ENCODE data around the gene OOSP3.
"Not testable (repeated sequence)": the region's sequence is repeated elsewhere in the genome, so short reads cannot be mapped to it uniquely, and the experiment has no call there.

OOSP3 gene

DNA sequence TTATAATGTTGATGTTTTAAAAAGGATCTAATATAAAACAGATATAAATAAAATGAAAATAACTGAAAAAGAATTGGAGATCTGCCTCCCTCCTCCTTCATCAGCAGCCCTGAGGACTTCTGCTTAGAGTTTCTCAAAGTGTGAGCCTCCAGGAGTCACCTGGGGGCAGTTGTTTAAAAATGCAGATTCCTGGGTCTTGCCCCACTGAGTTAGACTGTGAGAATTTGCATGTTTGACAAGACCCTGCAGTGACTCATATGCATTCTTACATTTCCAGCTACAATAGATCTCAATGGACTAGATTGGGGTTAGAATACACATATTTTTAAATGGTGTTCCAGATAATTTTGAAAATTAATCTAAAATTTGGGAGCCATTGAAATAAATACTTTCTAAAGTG, 798 bp upstream of the OOSP3 start:
- no peak for DNase-seq

- no peak for DNase-seq
Observed at GRCh38 chr11:59879567-59879966, 985 bp downstream of the OOSP3 start.

DNA sequence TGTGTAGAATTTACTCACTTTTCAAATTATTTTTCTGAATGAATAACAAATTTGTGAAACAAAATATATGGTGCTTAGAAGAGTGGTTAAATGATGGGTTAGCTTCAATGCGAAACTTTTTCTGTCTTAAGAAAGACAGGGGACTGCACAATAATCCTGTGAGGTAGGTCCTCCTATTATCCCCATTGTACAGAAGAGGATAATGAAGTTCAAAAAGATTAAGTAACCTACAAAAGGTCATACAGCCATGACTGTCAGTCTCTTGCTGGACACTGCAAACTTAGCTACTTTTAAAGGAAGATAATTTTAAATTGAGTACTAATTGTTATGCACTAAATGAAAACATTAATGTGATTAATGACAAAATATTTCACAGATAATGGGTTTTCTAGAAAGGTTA, 5.0 kb downstream of the OOSP3 start:
- DNase-seq: no peak

- not testable (repeated sequence) for DNase-seq
Observed at GRCh38 chr11:59887156-59887555, 8.6 kb downstream of the OOSP3 start.

DNA sequence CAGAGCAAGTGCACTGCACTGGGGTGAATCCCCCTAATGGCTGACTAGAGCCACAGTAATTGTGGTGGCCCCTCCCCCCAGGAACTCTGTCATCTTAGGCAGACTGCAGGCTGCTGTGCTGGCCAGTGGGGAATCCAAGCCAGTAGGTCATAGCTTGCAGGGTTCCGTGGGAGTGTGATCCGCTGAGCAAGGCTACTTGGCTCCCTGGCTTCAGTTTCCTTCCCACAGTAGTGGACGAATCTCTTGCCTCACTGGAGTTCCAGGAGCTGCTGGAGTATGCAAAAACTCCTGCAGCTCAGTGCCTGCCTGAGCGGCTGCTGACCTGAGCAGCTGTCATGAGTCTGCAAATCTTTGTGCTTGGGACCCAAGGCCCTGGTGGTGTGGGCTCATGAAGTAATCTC, 13.2 kb downstream of the OOSP3 start:
- no peak for DNase-seq

- DNase-seq: no peak
Observed at GRCh38 chr11:59894616-59895015, 16.0 kb downstream of the OOSP3 start.

- no peak for DNase-seq
Observed at GRCh38 chr11:59898046-59898445, 19.5 kb downstream of the OOSP3 start.

GRCh38 chr11:59898650-59899049, 20.1 kb downstream of the OOSP3 start:
- no peak for DNase-seq

DNA sequence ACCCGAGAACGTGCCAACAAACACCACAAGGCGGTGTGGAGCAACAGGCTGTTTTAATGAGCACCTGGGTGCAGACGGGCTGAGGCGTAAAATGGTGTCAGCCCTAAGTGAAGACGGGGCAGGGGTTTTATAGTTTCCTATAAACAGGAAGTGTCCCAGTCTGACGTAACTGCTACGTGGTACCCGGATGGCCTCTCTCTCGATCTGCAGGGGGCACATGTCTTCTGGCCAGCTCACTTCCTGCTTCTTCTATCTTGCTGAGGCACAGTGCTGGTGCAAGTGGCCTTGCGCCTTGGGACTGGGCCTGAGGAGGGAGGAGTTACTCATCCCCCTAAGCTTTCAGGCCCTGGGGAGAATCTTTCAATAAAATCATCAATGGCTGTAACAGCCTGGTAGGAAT, 20.9 kb downstream of the OOSP3 start:
- no peak for DNase-seq

DNA sequence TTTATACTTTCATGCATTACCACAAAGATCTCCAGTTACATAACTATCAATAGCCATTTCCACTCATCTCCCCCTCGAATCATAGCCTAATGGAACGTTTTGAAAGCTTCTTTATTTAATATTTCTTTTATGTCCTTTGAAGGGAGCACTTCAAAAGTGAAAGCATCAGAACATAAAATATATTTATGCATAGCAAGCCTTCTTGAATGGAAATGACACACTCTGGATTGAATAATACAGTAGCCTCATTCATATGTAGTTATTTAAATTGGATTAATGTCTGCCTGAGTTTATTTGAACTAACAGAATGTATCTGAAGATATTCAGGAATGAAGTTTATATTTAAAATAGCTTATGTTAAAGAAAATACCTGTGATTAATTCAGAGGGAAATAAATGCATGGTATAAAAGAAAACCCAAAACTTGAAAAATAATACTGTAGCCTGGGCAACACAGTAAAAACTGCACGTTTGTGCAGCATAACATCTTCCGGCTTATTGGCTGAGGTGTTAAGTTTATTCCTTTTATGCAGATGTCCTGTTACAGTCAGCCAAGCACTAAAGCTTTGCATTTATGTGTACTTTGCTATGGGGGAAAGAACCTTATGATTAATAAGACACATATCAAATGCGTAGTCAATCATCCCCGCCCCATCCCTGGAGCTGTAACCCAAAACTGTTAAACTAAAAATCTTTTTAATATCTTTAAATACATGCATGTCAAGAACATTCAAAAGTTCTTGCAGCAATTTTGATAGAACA, 22.0 kb downstream of the OOSP3 start:
- DNase-seq: no peak

DNA sequence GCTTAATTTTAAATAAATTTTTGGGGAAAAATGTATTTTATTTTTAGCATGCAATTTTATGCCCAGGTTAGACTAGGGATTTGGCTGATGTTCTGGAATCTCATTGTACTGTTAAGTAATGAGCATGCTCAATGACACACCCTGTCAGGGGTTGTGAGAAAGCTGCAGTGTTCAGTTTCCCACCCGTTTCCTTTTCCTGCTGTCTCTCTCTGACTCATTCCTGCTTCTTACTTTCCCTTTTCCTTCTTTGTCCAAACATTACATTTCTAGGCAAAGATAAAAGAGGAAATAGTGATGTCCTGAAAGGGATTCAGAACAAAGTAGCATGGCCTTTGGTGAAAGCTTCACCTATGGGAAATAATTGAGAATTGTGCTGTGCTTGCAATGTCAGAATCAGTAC, 22.7 kb downstream of the OOSP3 start:
- no peak for DNase-seq

DNA sequence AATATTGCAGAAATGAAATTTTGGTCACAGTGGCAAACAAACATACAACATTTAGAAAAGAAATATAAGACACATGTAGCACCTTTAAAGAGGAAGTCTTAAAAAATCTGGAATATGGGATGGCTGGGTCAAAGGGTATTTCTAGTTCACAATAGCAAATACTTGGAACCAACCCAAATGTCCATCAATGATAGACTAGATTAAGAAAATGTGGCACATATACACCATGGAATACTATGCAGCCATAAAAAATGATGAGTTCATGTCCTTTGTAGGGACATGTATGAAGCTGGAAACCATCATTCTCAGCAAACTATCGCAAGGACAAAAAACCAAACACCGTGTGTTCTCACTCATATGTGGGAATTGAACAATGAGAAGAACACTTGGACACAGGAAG, 25.0 kb downstream of the OOSP3 start:
- DNase-seq: not testable (repeated sequence)

- no peak for DNase-seq
Observed at GRCh38 chr11:59918480-59918879, 39.9 kb downstream of the OOSP3 start.

- peak; percentile 35 for DNase-seq
Observed at GRCh38 chr11:59918987-59919589, 40.5 kb downstream of the OOSP3 start.

GRCh38 chr11:59923813-59924212, 45.2 kb downstream of the OOSP3 start:
- no peak for DNase-seq

- DNase-seq: no peak
Observed at GRCh38 chr11:59931688-59932087, 53.1 kb downstream of the OOSP3 start.

- no peak for DNase-seq
Observed at GRCh38 chr11:59938132-59938531, 59.5 kb downstream of the OOSP3 start, which contains the start of gene OOSP1. Gene OOSP1, plus strand, starts transcription at chr11:59938432. Its CDS starts 23 bp downstream, at chr11:59938455.

- no peak for DNase-seq
Observed at GRCh38 chr11:59938718-59939117, 60.1 kb downstream of the OOSP3 start.

DNA sequence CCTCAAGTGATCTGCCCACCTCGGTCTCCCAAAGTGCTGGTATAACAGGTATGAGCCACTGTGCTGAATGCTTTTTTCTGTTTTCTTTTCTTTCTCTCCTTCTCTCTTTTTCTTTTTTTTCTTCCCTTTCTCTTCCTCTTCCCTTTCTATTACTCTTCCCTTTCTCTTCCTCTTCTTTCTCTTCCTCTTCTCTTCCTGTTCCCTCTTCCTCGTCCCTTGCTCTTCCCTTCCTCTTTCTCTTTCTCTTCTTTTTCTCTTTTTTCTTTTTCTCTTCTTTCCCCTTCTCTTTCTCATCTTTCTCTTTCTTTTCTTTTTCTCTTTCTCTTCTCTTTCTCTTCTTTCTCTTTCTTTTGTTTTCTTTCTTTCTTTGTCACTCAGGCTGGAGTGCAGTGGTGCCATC, 60.9 kb downstream of the OOSP3 start:
- DNase-seq: no peak

- DNase-seq: no peak
Observed at GRCh38 chr11:59941091-59941490, 62.5 kb downstream of the OOSP3 start.

GRCh38 chr11:59943997-59944714, 65.6 kb downstream of the OOSP3 start:
- no peak for DNase-seq

DNA sequence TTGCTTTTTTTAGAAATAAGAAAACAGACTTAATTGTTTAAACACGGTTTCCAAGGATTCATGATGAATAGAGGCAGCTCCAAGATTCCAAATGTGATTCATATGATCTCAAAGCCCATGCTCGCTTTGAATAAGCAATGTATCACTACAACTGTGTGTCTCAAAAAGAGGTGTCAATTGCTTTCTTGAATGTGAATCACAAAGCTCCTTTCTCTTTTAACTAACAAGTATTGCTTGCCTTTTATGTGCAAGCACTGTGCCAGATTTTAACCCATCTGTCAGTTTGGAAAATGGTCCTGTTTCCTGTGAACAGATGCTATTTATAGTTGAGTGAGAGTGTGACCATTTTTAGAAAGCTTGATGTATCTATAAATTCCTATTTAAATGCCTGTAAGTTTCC, 66.1 kb downstream of the OOSP3 start:
- DNase-seq: no peak
